ENCODE measurements around the gene SLC12A9.
"Not testable (repeated sequence)": the region's sequence is repeated elsewhere in the genome, so short reads cannot be mapped to it uniquely, and the experiment has no call there.

The SLC12A9 gene

GRCh38 chr7:100808354-100808875, 44.1 kb upstream of the SLC12A9 start:
- ChIA-PET POLR2A (interaction anchor here (0.8 kb wide), 1 partner anchor 19 kb away, joined by 3 read pairs; the partner anchor contains the start of gene EPHB4), CTCF (no interaction called here)
- no peak for DNase-seq (ENCODE audit: extremely low spot score)
- no peak for TF ChIP-seq CTBP1 (IDR thresholded peaks at IDR 0.05; ENCODE audit: borderline replicate concordance)
- TF ChIP-seq L3MBTL2 (conservative IDR thresholded peaks at IDR 0.05): no peak
- TF ChIP-seq ARNT (IDR thresholded peaks at IDR 0.05): no peak
- TF ChIP-seq TARDBP (IDR thresholded peaks at IDR 0.05): no peak
- no peak for TF ChIP-seq BHLHE40 (IDR thresholded peaks at IDR 0.05; ENCODE audit: borderline replicate concordance)
- TF ChIP-seq SP1 (IDR thresholded peaks at IDR 0.05): no peak
- TF ChIP-seq PKNOX1 (IDR thresholded peaks at IDR 0.05): no peak
- TF ChIP-seq SUZ12 (IDR thresholded peaks at IDR 0.05): no peak
- no peak for TF ChIP-seq FOXM1 (IDR thresholded peaks at IDR 0.05; ENCODE audit: borderline replicate concordance)
- no peak for TF ChIP-seq FOXA1 (IDR thresholded peaks at IDR 0.05)
- no peak for TF ChIP-seq ELF4 (IDR thresholded peaks at IDR 0.05)
- TF ChIP-seq HDGF (IDR thresholded peaks at IDR 0.05; ENCODE audit: borderline replicate concordance): no peak
- TF ChIP-seq ZNF384 (IDR thresholded peaks at IDR 0.05): no peak
- TF ChIP-seq NFRKB (IDR thresholded peaks at IDR 0.05): no peak
- no peak for TF ChIP-seq FOXK2 (IDR thresholded peaks at IDR 0.05)
- no peak for TF ChIP-seq LEF1 (IDR thresholded peaks at IDR 0.05; ENCODE audit: borderline replicate concordance)

- CTCF ChIA-PET: interaction anchor here (0.7 to 1.2 kb wide), 3 partner anchors 12 to 326 kb away, joined by 3 to 6 read pairs (median 4); partner anchors contain the start of gene EPHB4
- TF ChIP-seq ZNF384 (IDR thresholded peaks at IDR 0.05) (no peak), FOXM1 (IDR thresholded peaks at IDR 0.05; ENCODE audit: borderline replicate concordance) (no peak), ARNT (IDR thresholded peaks at IDR 0.05) (no peak), SP1 (IDR thresholded peaks at IDR 0.05) (no peak), L3MBTL2 (conservative IDR thresholded peaks at IDR 0.05) (no peak), FOXA1 (IDR thresholded peaks at IDR 0.05) (no peak), NFRKB (IDR thresholded peaks at IDR 0.05) (no peak), ELF4 (IDR thresholded peaks at IDR 0.05) (no peak)
- no peak for DNase-seq (ENCODE audit: extremely low spot score)
- POLR2A ChIA-PET: interaction anchor here (1.4 kb wide), 1 partner anchor 41 kb away, joined by 3 read pairs; the partner anchor contains the start of gene SLC12A9
Measured at GRCh38 chr7:100811480-100811879, 41.0 kb upstream of the SLC12A9 start.

GRCh38 chr7:100812729-100813128, 39.8 kb upstream of the SLC12A9 start:
- CTCF ChIA-PET: no interaction called here
- no peak for DNase-seq (ENCODE audit: extremely low spot score)
- POLR2A ChIA-PET: interaction anchor here (0.8 kb wide), 1 partner anchor 11 kb away, joined by 3 read pairs; no protein-coding TSS in a partner anchor

GRCh38 chr7:100816515-100816914, 36.0 kb upstream of the SLC12A9 start:
- ChIA-PET CTCF (interaction anchor here (0.7 to 0.9 kb wide), 3 partner anchors 15 to 94 kb away, joined by 3 to 4 read pairs (median 3); no protein-coding TSS in a partner anchor), POLR2A (interaction anchor here (1.3 to 1.5 kb wide), 3 partner anchors 9 to 36 kb away, joined by 4 to 6 read pairs (median 4); partner anchors contain the start of genes EPHB4 and SLC12A9)
- DNase-seq (ENCODE audit: extremely low spot score): not testable (repeated sequence)

More at GRCh38 chr7:100812729-100813128, 39.8 kb upstream of the SLC12A9 start:
- no peak for TF ChIP-seq CTBP1 (IDR thresholded peaks at IDR 0.05; ENCODE audit: borderline replicate concordance)
- TF ChIP-seq NFRKB (IDR thresholded peaks at IDR 0.05): no peak
- TF ChIP-seq ZNF384 (IDR thresholded peaks at IDR 0.05): no peak

- no peak for TF ChIP-seq TARDBP (IDR thresholded peaks at IDR 0.05)
- DNase-seq (ENCODE audit: extremely low spot score): no peak
- CTCF ChIA-PET: no interaction called here
- POLR2A ChIA-PET: interaction anchor here (1.3 to 1.5 kb wide), 2 partner anchors 10 to 35 kb away, joined by 4 to 6 read pairs; partner anchors contain the start of genes EPHB4 and SLC12A9
Measured at GRCh38 chr7:100817097-100817496, 35.4 kb upstream of the SLC12A9 start.

- no peak for DNase-seq (ENCODE audit: extremely low spot score)
- TF ChIP-seq FOXM1 (IDR thresholded peaks at IDR 0.05; ENCODE audit: borderline replicate concordance) (no peak), BHLHE40 (IDR thresholded peaks at IDR 0.05; ENCODE audit: borderline replicate concordance) (no peak), SP1 (IDR thresholded peaks at IDR 0.05) (no peak), TARDBP (IDR thresholded peaks at IDR 0.05) (no peak), ARNT (IDR thresholded peaks at IDR 0.05) (no peak), SUZ12 (IDR thresholded peaks at IDR 0.05) (no peak), ELF4 (IDR thresholded peaks at IDR 0.05) (no peak), FOXK2 (IDR thresholded peaks at IDR 0.05) (no peak), LEF1 (IDR thresholded peaks at IDR 0.05; ENCODE audit: borderline replicate concordance) (no peak), PKNOX1 (IDR thresholded peaks at IDR 0.05) (no peak)
- CTCF ChIA-PET: no interaction called here
- POLR2A ChIA-PET: no interaction called here
Measured at GRCh38 chr7:100818366-100818765, 34.1 kb upstream of the SLC12A9 start.

GRCh38 chr7:100818825-100819224, 33.7 kb upstream of the SLC12A9 start:
- DNase-seq (ENCODE audit: extremely low spot score): no peak
- CTCF ChIA-PET: no interaction called here
- no peak for TF ChIP-seq L3MBTL2 (conservative IDR thresholded peaks at IDR 0.05)
- TF ChIP-seq BHLHE40 (IDR thresholded peaks at IDR 0.05; ENCODE audit: borderline replicate concordance): no peak
- TF ChIP-seq SUZ12 (IDR thresholded peaks at IDR 0.05): no peak
- TF ChIP-seq ELF4 (IDR thresholded peaks at IDR 0.05): no peak
- POLR2A ChIA-PET: no interaction called here

- ChIA-PET CTCF (no interaction called here), POLR2A (no interaction called here)
- TF ChIP-seq BHLHE40 (IDR thresholded peaks at IDR 0.05; ENCODE audit: borderline replicate concordance) (no peak), FOXK2 (IDR thresholded peaks at IDR 0.05) (no peak)
- no peak for DNase-seq (ENCODE audit: extremely low spot score)
Measured at GRCh38 chr7:100819586-100819985, 32.9 kb upstream of the SLC12A9 start.
